OCI-LY3 (cell line): ENCODE data around the gene PRR35.
A peak's percentile ranks its signal among the peaks of the same experiment; 100 is the strongest.

Experiments used
- H2AFZ ChIP-seq: fragments of 200-600, 300-600 bp; shearing (Covaris generic); 2 replicates; pipeline ENCODE4 v1.6.0; 2014; ENCODE audit warnings: antibody characterized with exemption, low read depth, low read length
- H3K27ac ChIP-seq: fragments of 200-600, 300-600 bp; sonication (generic); 2 replicates; pipeline ENCODE4 v1.5.1; 2014; ENCODE audit warnings: mild to moderate bottlenecking, low read length, moderate library complexity, mixed read lengths
- H3K27me3 ChIP-seq: fragments of 200-600, 300-600 bp; sonication (generic); 2 replicates; pipeline ENCODE4 v1.6.1; 2014; ENCODE audit warnings: low read depth, low read length, mixed read lengths
- H3K36me3 ChIP-seq: fragments of 200-600, 300-600 bp; sonication (generic); replicated peaks from 2 replicates; pipeline ENCODE3; 2014; ENCODE audit warnings: low read depth, low read length, mixed read lengths
- H3K4me1 ChIP-seq: fragments of 300-600, 200-600 bp; sonication (generic); 2 replicates; pipeline ENCODE4 v1.6.1; 2014; ENCODE audit warnings: low read length, mixed read lengths
- H3K4me2 ChIP-seq: fragments of 200-600, 300-600 bp; sonication (generic); 2 replicates; pipeline ENCODE4 v1.6.1; 2014; ENCODE audit warnings: low read length, mixed read lengths
- H3K4me3 ChIP-seq: fragments of 300-600, 200-600 bp; sonication (generic); 2 replicates; pipeline ENCODE4 v1.5.1; 2014; ENCODE audit warnings: antibody characterized with exemption, mild to moderate bottlenecking, low read length, moderate library complexity
- H3K79me2 ChIP-seq: fragments of 300-600, 200-600 bp; shearing (Covaris generic); 2 replicates; pipeline ENCODE4 v1.6.1; 2014; ENCODE audit warnings: mild to moderate bottlenecking, low read length, mixed read lengths
- H3K9ac ChIP-seq: fragments of 300-600, 200-600 bp; shearing (Covaris generic); 2 replicates; pipeline ENCODE4 v1.6.0; 2014; ENCODE audit warnings: mild to moderate bottlenecking, low read length, moderate library complexity
- H3K9me3 ChIP-seq: fragments of 200-600, 300-600 bp; shearing (Covaris generic); 2 replicates; pipeline ENCODE4 v1.6.1; 2014; ENCODE audit warnings: low read length, mixed read lengths; ENCODE audit not compliant: insufficient read depth
- H4K20me1 ChIP-seq: fragments of 200-600, 300-600 bp; sonication (generic); 2 replicates; pipeline ENCODE4 v1.6.1; 2016; ENCODE audit warnings: low read length, mixed read lengths; ENCODE audit not compliant: insufficient read depth
- CTCF ChIP-seq: fragments of 200-600, 300-600 bp; sonication (generic); IDR thresholded peaks from 2 replicates; pipeline ENCODE4 v1.5.1; 2014; ENCODE audit warnings: antibody characterized with exemption, low read length, low read depth
- EZH2phosphoT487 ChIP-seq: fragments of 200-600 bp; shearing (Covaris generic); IDR thresholded peaks from 2 replicates; pipeline ENCODE4 v1.6.1; 2018; ENCODE audit warnings: antibody characterized with exemption, mixed run types, low read depth

The PRR35 gene

GRCh38 chr16:565419-566330 is 5.5 kb downstream of the PRR35 start:
- Histone ChIP-seq H3K4me1 (peaks cover 32% of the 10 kb centered on the region), H3K9ac (peak overlapping the region; percentile 77; the same call in 1 of the 2 replicates)

GRCh38 chr16:566475-567372 is 6.5 kb downstream of the PRR35 start, which contains the start of gene NHLRC4:
Gene NHLRC4, plus strand, starts transcription at chr16:567005. Its CDS starts 1,043 bp downstream, at chr16:568048.
- Histone ChIP-seq H3K79me2 (peaks cover 14% of the 10 kb centered on the region), H3K4me2 (peak within 1 kb of the TSS; percentile 96), H2AFZ (peak within 1 kb of the TSS; percentile 48; the same call in 1 of the 2 replicates), H3K27me3 (no peaks in the 10 kb centered on the region), H3K4me3 (peak within 1 kb of the TSS; percentile 75), H3K36me3 (no peaks in the 10 kb centered on the region), H3K9ac (peak within 1 kb of the TSS; percentile 77), H3K27ac (peak within 1 kb of the TSS; percentile 77), H3K9me3 (no peaks in the 10 kb centered on the region), H4K20me1 (no peaks in the 10 kb centered on the region), H3K4me1 (peaks cover 32% of the 10 kb centered on the region)
- TF ChIP-seq EZH2phosphoT487 (no peak), CTCF (no peak)

More at GRCh38 chr16:565419-566330, 5.5 kb downstream of the PRR35 start:
- H3K4me3 ChIP-seq = peak overlapping the region; percentile 75; the same call in 1 of the 2 replicates
- H3K9me3 ChIP-seq = no peaks in the 10 kb centered on the region
- peak overlapping the region; percentile 96 for H3K4me2 ChIP-seq
- no peaks in the 10 kb centered on the region for H3K27me3 ChIP-seq
- no peak for TF ChIP-seq CTCF
- TF ChIP-seq EZH2phosphoT487 = no peak
- no peaks in the 10 kb centered on the region for H4K20me1 ChIP-seq
- no peak overlapping the region; the same call in 1 of the 2 replicates for H2AFZ ChIP-seq
- no peaks in the 10 kb centered on the region for H3K36me3 ChIP-seq
- peak overlapping the region; percentile 77 for H3K27ac ChIP-seq
- peaks cover 8% of the 10 kb centered on the region for H3K79me2 ChIP-seq

GRCh38 chr16:567373-568256 is 7.4 kb downstream of the PRR35 start:
- Histone ChIP-seq H3K4me3 (peak overlapping the region; percentile 75), H3K9me3 (no peaks in the 10 kb centered on the region), H3K9ac (peak overlapping the region; percentile 77), H3K4me1 (peaks cover 32% of the 10 kb centered on the region), H3K27me3 (no peaks in the 10 kb centered on the region), H3K27ac (peak overlapping the region; percentile 77), H3K4me2 (peak overlapping the region; percentile 96), H3K36me3 (no peaks in the 10 kb centered on the region), H3K79me2 (peaks cover 14% of the 10 kb centered on the region), H4K20me1 (no peaks in the 10 kb centered on the region), H2AFZ (no peak overlapping the region)
- TF ChIP-seq CTCF (no peak), EZH2phosphoT487 (no peak)
